Fibroblast of pulmonary artery (primary cell): Measurements from ENCODE around the gene COG7.
"Not testable (repeated sequence)": the region's sequence is repeated elsewhere in the genome, so short reads cannot be mapped to it uniquely, and the experiment has no call there.

Source experiments
- DNase-seq: peaks from one replicate; pipeline ENCODE4 v3.0.0-alpha.2; 2010; ENCODE audit warnings: low read depth
- H3K4me3 ChIP-seq: replicated peaks from 2 replicates; pipeline ENCODE4 v1.5.1; 2011; ENCODE audit warnings: low read depth, mild to moderate bottlenecking, control low read depth, low read length, moderate library complexity
- CTCF ChIP-seq: IDR thresholded peaks from 2 replicates; pipeline ENCODE4 v1.5.1; 2011; ENCODE audit warnings: mild to moderate bottlenecking, control low read depth, low read length, inconsistent platforms; ENCODE audit errors: missing control alignments

The COG7 gene

GRCh38 chr16:23387666-23388065, 65.3 kb downstream of the COG7 start:
- H3K4me3 ChIP-seq = no peak overlapping the region
- TF ChIP-seq CTCF = no peak
- no peak for DNase-seq

DNA sequence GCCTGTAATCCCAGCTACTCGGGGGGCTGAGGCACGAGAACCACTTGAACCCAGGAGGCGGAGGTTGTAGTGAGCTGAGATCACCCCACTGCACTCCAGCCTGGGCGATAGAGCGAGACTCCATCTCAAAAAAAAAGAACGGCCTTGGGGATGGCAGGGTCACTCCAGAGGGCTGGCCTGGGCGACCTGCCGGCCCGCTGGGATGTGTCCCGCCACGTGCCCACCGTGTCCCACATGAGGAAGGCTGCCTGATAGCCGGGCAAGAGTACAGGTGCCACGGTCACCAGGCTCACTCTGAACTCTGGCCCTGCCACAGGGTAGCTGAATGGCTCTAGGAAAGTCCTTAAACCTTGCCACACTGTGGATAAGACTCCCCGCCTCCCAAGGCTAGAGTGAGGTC, 67.5 kb downstream of the COG7 start:
- no peak for DNase-seq
- no peak overlapping the region for H3K4me3 ChIP-seq
- no peak for TF ChIP-seq CTCF

GRCh38 chr16:23384878-23385277, 68.1 kb downstream of the COG7 start:
- TF ChIP-seq CTCF = no peak
- DNase-seq = no peak
- H3K4me3 ChIP-seq = no peak overlapping the region

DNA sequence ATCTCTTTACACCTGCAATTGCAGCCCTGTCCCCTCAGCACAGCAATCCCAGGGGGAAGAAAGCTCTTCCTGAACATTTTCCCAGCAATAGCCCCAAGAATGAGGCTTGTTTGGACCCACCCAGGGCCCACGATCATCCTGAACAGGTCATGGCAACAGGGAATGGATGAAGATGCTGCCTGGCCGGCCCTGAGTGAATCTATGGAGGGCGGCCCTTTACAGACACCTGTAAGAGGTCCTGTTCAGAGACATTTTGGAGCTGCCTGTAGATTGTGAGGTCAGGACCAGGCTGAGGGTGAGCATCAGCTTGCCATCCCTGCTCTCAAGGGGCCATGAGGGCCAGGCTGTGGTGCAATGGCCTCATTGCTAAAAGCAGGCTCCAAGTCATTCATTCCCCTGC, 69.1 kb downstream of the COG7 start:
- no peak for DNase-seq
- no peak for TF ChIP-seq CTCF

GRCh38 chr16:23382279-23382678, 70.7 kb downstream of the COG7 start:
- TF ChIP-seq CTCF = no peak
- no peak for DNase-seq
- no peak overlapping the region for H3K4me3 ChIP-seq

More for the DNA sequence above, 69.1 kb downstream of the COG7 start:
- no peak overlapping the region for H3K4me3 ChIP-seq

DNA sequence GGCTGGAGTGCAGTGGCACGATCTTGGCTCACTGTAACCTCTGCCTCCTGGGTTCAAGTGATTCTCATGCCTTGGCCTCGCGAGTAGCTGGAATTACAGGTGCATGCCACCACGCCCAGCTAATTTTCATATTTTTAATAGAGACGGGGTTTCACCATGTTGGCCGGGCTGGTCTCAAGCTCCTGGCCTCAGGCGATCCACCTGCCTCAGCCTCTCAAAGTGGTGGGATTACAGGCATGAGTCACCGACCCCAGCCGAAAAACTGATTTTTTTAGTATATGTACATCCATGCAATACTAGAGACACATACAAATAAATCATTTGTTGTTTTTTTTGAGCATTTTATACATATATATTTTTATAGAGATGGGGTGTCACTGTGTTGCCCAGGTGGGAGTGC, 71.3 kb downstream of the COG7 start:
- not testable (repeated sequence) for H3K4me3 ChIP-seq, DNase-seq

DNA sequence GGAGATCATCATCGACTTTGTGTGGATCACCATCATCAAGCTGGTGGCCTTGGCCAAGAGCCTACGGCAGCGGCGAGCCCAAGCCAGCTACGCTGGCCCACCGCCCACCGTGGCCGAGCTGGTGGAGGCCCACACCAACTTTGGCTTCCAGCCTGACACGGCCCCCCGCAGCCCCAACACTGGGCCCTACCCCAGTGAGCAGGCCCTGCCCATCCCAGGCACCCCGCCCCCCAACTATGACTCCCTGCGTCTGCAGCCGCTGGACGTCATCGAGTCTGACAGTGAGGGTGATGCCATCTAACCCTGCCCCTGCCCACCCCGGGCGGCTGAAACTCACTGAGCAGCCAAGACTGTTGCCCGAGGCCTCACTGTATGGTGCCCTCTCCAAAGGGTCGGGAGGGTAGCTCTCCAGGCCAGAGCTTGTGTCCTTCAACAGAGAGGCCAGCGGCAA, 72.5 kb downstream of the COG7 start:
- DNase-seq = no peak
- no peak overlapping the region for H3K4me3 ChIP-seq
- no peak for TF ChIP-seq CTCF

- TF ChIP-seq CTCF = no peak
- DNase-seq = no peak
- no peak overlapping the region for H3K4me3 ChIP-seq
Observed at GRCh38 chr16:23379707-23380106, 73.3 kb downstream of the COG7 start.
